ENCODE measurements around the gene PARD3.
A peak's percentile ranks its signal among the peaks of the same experiment; 100 is the strongest.

Gene PARD3

GRCh38 chr10:34314457-34314856 is 500.6 kb downstream of the PARD3 start:
- no peak for FAIRE-seq
- no peak for DNase-seq (ENCODE audit: extremely low spot score, insufficient read length, low read depth)

GRCh38 chr10:34313888-34314287 is 501.2 kb downstream of the PARD3 start:
- FAIRE-seq, result no peak
- DNase-seq (ENCODE audit: extremely low spot score, insufficient read length, low read depth), result no peak

GRCh38 chr10:34313353-34313752 is 501.7 kb downstream of the PARD3 start:
- no peak for FAIRE-seq

GRCh38 chr10:34311679-34312078 is 503.4 kb downstream of the PARD3 start:
- FAIRE-seq, result no peak

More at GRCh38 chr10:34313353-34313752, 501.7 kb downstream of the PARD3 start:
- no peak for DNase-seq (ENCODE audit: extremely low spot score, insufficient read length, low read depth)

GRCh38 chr10:34310234-34310633 is 504.9 kb downstream of the PARD3 start:
- FAIRE-seq, result no peak
- no peak for DNase-seq (ENCODE audit: extremely low spot score, insufficient read length, low read depth)

More at GRCh38 chr10:34311679-34312078, 503.4 kb downstream of the PARD3 start:
- no peak for DNase-seq (ENCODE audit: extremely low spot score, insufficient read length, low read depth)

- DNase-seq (ENCODE audit: extremely low spot score, insufficient read length, low read depth) (peak; percentile 2), FAIRE-seq (no peak)
Measured at GRCh38 chr10:34305189-34305588, 509.9 kb downstream of the PARD3 start.

- FAIRE-seq, result no peak
- DNase-seq (ENCODE audit: extremely low spot score, insufficient read length, low read depth), result no peak
Measured at GRCh38 chr10:34303022-34303421, 512.1 kb downstream of the PARD3 start.

GRCh38 chr10:34299105-34299611 is 515.9 kb downstream of the PARD3 start:
- peak; percentile 29 for FAIRE-seq

GRCh38 chr10:34298346-34298818 is 516.7 kb downstream of the PARD3 start:
- no peak for FAIRE-seq
- DNase-seq (ENCODE audit: extremely low spot score, insufficient read length, low read depth), result no peak

More at GRCh38 chr10:34299105-34299611, 515.9 kb downstream of the PARD3 start:
- no peak for DNase-seq (ENCODE audit: extremely low spot score, insufficient read length, low read depth)

- FAIRE-seq, result no peak
- no peak for DNase-seq (ENCODE audit: extremely low spot score, insufficient read length, low read depth)
Measured at GRCh38 chr10:34297541-34298345, 517.4 kb downstream of the PARD3 start.

GRCh38 chr10:34295142-34295548 is 520.0 kb downstream of the PARD3 start:
- no peak for DNase-seq (ENCODE audit: extremely low spot score, insufficient read length, low read depth)
- FAIRE-seq, result no peak

GRCh38 chr10:34294137-34294536 is 521.0 kb downstream of the PARD3 start:
- FAIRE-seq (no peak), DNase-seq (ENCODE audit: extremely low spot score, insufficient read length, low read depth) (no peak)

GRCh38 chr10:34292675-34293074 is 522.4 kb downstream of the PARD3 start:
- FAIRE-seq (no peak), DNase-seq (ENCODE audit: extremely low spot score, insufficient read length, low read depth) (no peak)

GRCh38 chr10:34292194-34292565 is 522.9 kb downstream of the PARD3 start:
- DNase-seq (ENCODE audit: extremely low spot score, insufficient read length, low read depth) (no peak), FAIRE-seq (no peak)

GRCh38 chr10:34291466-34292193 is 523.5 kb downstream of the PARD3 start:
- FAIRE-seq (peak; percentile 63), DNase-seq (ENCODE audit: extremely low spot score, insufficient read length, low read depth) (no peak)

GRCh38 chr10:34290412-34291081 is 524.5 kb downstream of the PARD3 start:
- no peak for DNase-seq (ENCODE audit: extremely low spot score, insufficient read length, low read depth)
- FAIRE-seq, result no peak

GRCh38 chr10:34288634-34289033 is 526.5 kb downstream of the PARD3 start:
- FAIRE-seq, result no peak
- no peak for DNase-seq (ENCODE audit: extremely low spot score, insufficient read length, low read depth)

GRCh38 chr10:34286136-34286739 is 528.9 kb downstream of the PARD3 start:
- no peak for DNase-seq (ENCODE audit: extremely low spot score, insufficient read length, low read depth)
- FAIRE-seq, result no peak

- DNase-seq (ENCODE audit: extremely low spot score, insufficient read length, low read depth) (no peak), FAIRE-seq (no peak)
Measured at GRCh38 chr10:34281661-34282582, 533.2 kb downstream of the PARD3 start.
